GM12874 (cell line): ENCODE measurements around the gene KCNIP3.

Source experiments
- CTCF ChIP-seq: IDR thresholded peaks from 2 replicates; pipeline ENCODE4 v1.5.1; 2011; ENCODE audit warnings: low read depth, mild to moderate bottlenecking, control low read depth, low read length, moderate library complexity; ENCODE audit not compliant: insufficient read depth

Gene KCNIP3

GRCh38 chr2:95307036-95307435 is 9.9 kb downstream of the KCNIP3 start:
- TF ChIP-seq CTCF, result no peak

GRCh38 chr2:95307878-95308277 is 10.7 kb downstream of the KCNIP3 start:
- no peak for TF ChIP-seq CTCF

GRCh38 chr2:95308426-95308990 is 11.4 kb downstream of the KCNIP3 start:
- no peak for TF ChIP-seq CTCF

- TF ChIP-seq CTCF, result no peak
Measured at GRCh38 chr2:95309599-95309998, 12.5 kb downstream of the KCNIP3 start.

GRCh38 chr2:95310216-95310615 is 13.1 kb downstream of the KCNIP3 start:
- TF ChIP-seq CTCF, result no peak

- TF ChIP-seq CTCF, result no peak
Measured at GRCh38 chr2:95310651-95311050, 13.5 kb downstream of the KCNIP3 start.

GRCh38 chr2:95311815-95312542 is 14.8 kb downstream of the KCNIP3 start:
- no peak for TF ChIP-seq CTCF
